Activated T-helper 2 cell treated with anti-CD3 and anti-CD28 coated beads, Interferon-gamma antibody, Interleukin-2, Interleukin-4, amounts not matched to agents 10 μg/mL and 5 μg/mL and 100 μg/mL, durations not matched to agents 14 hours and 24 hours and 36 hours (primary cell): Measurements from ENCODE around the gene UGT2B11. TPM values are rescaled to one million over a fixed set of nuclear protein-coding genes. Genes with fewer than 3 reads are reported as not detected.
"Not testable (repeated sequence)": the region's sequence is repeated elsewhere in the genome, so short reads cannot be mapped to it uniquely, and the experiment has no call there.

ENCODE experiments used
- DNase-seq: peaks from one replicate; pipeline ENCODE4 v3.0.0; 2021; ENCODE audit warnings: low spot score
- H3K27ac Mint-ChIP-seq: one replicate; pipeline ENCODE4 v1.8.0; 2021; ENCODE audit warnings: mixed read lengths
- H3K27me3 Mint-ChIP-seq: one replicate; pipeline ENCODE4 v1.8.0; 2021; ENCODE audit warnings: low read depth, mixed read lengths
- H3K36me3 Mint-ChIP-seq: one replicate; pipeline ENCODE4 v1.8.0; 2021; ENCODE audit warnings: low read depth, mixed read lengths
- H3K4me1 Mint-ChIP-seq: one replicate; pipeline ENCODE4 v1.8.0; 2021; ENCODE audit warnings: low read depth, mixed read lengths
- H3K4me3 Mint-ChIP-seq: one replicate; pipeline ENCODE4 v1.8.0; 2021; ENCODE audit warnings: low read depth, mild to moderate bottlenecking, moderate library complexity, mixed read lengths
- H3K9me3 Mint-ChIP-seq: one replicate; pipeline ENCODE4 v1.8.0; 2021; ENCODE audit warnings: mixed read lengths
- intact Hi-C: fragments of 100-400 bp; cut with micrococcal nuclease; formaldehyde crosslinking; loops from one replicate; pipeline ENCODE4 v1.15.1; 2023
- total RNA-seq: library from RNA; stranded (reverse); gene quantifications from 2 replicates; pipeline ENCODE4 v1.2.3, GENCODE V29; 2022

UGT2B11 gene
- total RNA-seq, 1 donor from 2014 or later: not detected

DNA sequence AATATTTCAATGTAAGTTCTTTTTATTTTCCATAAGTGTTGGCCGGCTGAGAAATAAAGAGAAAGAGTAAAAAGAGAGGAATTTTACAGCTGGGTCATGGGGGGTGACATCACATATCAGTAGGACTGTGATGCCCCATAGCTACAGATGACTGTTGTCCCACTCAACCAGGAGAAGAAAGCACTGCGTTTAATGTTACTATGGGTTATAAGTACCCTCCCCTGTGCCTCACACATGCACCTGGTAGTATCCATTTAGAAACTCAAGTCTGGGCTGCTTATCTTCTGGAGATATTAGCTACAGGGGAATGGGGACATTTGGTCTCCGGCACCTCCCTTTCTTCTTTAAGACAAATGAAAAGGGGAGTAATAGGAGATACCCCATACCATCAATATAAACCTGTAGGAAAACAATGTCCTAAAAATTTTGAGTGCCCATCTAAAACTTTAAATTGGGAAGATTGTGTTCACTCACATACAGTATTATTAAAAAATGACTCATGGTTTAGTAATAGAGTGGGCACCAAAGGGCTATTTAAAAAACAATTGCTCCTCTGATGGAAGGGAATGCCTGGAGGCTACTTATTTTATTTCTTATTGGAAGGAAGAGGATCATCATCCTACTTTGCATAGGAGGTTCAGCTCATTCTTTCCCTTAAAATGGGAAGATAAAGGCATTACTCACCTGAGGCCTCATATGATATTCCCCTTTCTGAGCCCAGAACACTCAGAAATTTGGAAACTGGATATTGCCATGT, 18.2 kb downstream of the UGT2B11 start:
- H3K27ac Mint-ChIP-seq: no peak overlapping the region
- H3K4me1 Mint-ChIP-seq: no peaks in the 10 kb centered on the region
- no peaks in the 10 kb centered on the region for H3K9me3 Mint-ChIP-seq
- DNase-seq: no peak
- H3K27me3 Mint-ChIP-seq: no peaks in the 10 kb centered on the region
- intact Hi-C loops: no loop called here
- no peak overlapping the region for H3K4me3 Mint-ChIP-seq
- H3K36me3 Mint-ChIP-seq: no peaks in the 10 kb centered on the region

DNA sequence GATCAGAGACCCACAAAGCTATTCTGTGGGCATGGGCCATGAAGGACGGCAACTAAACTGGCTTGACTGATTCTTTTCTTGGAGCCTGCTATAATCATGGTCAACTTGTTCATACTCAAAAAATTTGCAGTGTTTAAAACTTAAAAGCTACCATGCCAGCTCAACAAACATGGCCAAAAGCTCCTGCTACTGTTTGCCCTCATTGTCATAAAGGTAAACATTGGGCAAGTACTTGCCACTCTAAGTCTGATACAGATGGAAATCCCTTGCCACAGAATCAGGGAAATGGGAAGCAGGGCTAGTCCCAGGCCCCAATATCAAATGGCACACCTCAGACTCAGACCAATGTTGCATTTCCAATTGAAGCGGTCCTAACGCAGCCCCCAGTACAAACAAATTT, 20.4 kb downstream of the UGT2B11 start:
- Mint-ChIP-seq H3K27ac (no peak overlapping the region), H3K9me3 (no peaks in the 10 kb centered on the region), H3K4me3 (no peak overlapping the region), H3K27me3 (no peaks in the 10 kb centered on the region), H3K36me3 (no peaks in the 10 kb centered on the region), H3K4me1 (no peaks in the 10 kb centered on the region)
- intact Hi-C loops: no loop called here
- DNase-seq: no peak

DNA sequence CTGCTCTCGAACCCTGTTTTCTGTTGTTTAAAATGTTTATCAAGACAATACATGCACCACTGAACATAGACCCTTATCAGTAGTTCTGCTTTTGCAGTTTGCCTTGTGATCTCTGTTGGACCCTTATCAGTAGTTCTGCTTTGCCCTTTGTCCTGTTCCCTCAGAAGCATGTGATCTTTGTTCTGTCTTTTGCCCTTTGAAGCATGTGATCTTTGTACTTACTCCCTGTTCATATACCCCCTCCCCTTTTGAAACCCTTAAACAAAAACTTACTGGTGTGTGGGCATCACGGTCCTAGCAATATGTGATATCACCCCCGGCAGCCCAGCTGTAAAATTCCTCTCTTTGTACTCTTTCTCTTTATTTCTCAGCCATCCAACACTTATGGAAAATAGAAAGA, 22.6 kb downstream of the UGT2B11 start:
- H3K4me1 Mint-ChIP-seq, H3K27ac Mint-ChIP-seq, H3K9me3 Mint-ChIP-seq, H3K36me3 Mint-ChIP-seq, H3K27me3 Mint-ChIP-seq, intact Hi-C loops, DNase-seq, H3K4me3 Mint-ChIP-seq: not testable (repeated sequence)

DNA sequence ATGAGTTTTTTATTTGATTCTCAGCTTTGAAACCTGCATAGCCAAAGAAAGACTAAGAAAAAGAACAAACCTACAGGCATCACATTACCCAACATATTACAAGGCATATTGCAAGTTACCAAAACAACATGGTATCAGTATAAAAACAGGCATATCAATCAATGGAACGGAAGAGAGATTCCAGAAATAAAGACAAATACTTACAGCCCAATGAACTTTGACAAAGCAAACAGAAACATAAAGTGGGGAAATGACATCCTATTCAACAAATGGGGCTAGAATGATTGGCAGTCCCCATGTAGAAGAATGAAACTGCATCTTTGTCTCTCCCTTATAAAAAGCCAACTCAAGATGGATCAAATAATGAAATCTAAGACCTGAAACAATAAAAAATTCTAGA, 23.9 kb downstream of the UGT2B11 start:
- H3K27ac Mint-ChIP-seq, H3K9me3 Mint-ChIP-seq, H3K27me3 Mint-ChIP-seq, H3K4me3 Mint-ChIP-seq, H3K36me3 Mint-ChIP-seq, H3K4me1 Mint-ChIP-seq, intact Hi-C loops, DNase-seq: not testable (repeated sequence)

DNA sequence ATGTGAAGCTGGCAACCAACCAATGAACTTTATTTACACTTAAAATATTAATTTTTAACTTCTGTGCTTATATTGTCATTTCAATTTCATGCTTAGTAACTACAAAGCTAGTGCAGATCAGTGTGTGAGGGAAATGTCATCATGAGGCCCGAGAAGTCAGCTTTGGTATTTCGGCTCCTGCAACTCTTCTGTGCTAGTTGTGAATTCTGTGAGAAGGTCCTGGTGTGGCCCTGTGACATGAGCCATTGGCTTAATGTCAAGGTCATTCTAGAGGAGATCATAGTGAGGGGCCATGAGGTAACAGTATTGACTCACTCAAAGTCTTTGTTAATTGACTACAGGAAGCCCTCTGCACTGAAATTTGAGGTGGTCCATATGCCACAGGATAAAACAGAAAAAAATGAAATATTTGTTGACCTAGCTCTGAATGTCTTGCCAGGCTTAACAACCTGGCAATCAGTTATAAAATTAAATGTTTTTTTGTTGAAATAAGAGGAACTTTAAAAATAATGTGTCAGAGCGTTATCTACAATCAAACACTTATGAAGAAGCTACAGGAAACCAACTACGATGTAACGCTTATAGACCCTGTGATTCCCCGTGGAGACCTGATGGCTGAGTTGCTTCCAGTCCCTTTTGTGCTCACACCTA, 32.9 kb downstream of the UGT2B11 start:
- intact Hi-C loops, H3K9me3 Mint-ChIP-seq, H3K4me3 Mint-ChIP-seq, H3K27me3 Mint-ChIP-seq, H3K27ac Mint-ChIP-seq, H3K4me1 Mint-ChIP-seq, H3K36me3 Mint-ChIP-seq, DNase-seq: not testable (repeated sequence)

DNA sequence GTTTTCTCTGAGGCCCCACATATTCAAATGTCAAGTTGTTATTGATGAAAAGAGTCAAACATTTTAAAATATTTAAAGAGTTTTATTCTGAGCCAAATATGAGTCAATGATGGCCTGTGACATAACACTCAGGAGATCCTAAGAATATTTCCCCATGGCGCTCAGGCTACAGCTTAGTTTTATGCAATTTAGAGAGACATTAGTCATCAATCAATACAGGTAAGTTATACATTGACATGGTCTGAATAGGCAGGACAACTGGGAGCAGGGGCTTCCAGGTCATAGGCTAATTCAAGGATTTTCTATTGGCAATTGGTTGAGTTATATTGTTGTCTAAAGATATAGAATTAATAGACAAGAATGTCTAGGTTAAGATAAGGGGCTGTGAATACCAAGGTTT, 34.7 kb downstream of the UGT2B11 start:
- not testable (repeated sequence) for H3K27me3 Mint-ChIP-seq, H3K4me1 Mint-ChIP-seq, H3K4me3 Mint-ChIP-seq, H3K27ac Mint-ChIP-seq, DNase-seq, H3K36me3 Mint-ChIP-seq, H3K9me3 Mint-ChIP-seq
- intact Hi-C loops: loop anchor here (10.0 kb wide), 1 partner anchor 905 kb away; no protein-coding TSS in a partner anchor

DNA sequence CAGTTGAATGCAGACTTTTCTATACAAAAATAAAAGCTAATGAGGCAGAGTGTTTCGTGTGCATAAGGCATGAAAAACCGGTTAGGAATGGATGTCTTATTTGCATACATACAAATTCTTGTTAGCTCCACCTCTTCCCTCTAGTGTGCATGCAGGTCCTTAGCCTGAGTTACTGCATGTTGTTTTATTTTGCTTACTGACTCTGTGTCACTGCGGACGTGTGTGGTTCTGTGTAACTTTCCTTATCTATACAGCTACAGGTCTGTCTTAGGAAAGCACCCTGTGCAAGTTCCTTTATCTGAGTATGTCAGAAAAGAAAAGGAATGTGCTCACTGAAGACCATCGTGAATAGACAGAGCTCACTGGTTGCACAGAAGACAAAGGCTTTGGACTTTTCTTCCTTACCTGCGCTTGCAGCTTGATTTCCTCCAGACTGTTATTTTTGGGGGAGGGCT, 35.8 kb downstream of the UGT2B11 start:
- intact Hi-C loops: loop anchor here (10.0 kb wide), 1 partner anchor 904 kb away; no protein-coding TSS in a partner anchor

DNA sequence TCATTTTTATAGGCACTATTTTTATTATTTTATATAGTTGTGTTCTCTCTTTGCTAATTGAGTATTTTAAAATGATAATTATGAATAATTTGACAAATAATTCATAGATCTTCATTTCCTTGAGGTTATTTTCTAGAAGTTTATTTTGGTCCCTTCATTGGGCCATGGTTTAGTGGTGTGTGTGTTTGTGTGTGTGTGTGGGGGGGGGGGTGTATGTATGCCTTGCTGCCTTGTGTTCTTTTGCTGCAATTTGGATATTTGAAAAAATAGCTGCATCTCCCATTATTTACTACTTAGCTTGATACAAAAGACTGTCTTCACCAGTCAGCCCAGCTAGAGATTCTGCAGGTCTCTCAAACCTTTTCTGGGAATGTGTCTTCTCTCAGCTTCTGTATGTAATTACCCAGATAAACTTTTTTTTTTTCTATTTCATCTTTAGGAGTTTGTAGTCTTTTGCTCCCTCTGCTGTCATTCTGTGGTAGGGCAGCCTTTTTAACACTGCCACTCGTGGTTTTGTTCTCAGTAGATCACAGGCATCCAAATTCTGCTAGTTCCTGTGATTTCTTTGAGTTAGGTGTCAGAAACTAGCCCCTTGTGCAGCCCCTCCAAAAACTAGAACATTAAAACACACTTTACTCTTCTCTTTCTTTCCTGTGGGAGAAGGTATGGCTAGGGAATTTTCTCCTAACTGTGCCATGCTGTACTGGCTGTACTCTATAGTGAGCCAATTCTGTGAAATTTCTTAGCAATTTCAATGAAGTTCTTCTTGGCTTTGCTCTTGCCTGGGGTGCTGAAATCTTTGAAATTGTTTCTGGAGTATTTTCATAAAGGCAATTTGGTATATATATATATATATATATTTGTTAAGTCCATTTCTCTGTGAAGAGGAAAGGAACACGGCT, 44.1 kb downstream of the UGT2B11 start:
- H3K27ac Mint-ChIP-seq, H3K9me3 Mint-ChIP-seq, H3K4me3 Mint-ChIP-seq, H3K27me3 Mint-ChIP-seq, H3K4me1 Mint-ChIP-seq, DNase-seq, H3K36me3 Mint-ChIP-seq: not testable (repeated sequence)
- intact Hi-C loops: loop anchor here (10.0 kb wide), 1 partner anchor 896 kb away; no protein-coding TSS in a partner anchor

More for the DNA sequence above, 35.8 kb downstream of the UGT2B11 start:
- not testable (repeated sequence) for H3K9me3 Mint-ChIP-seq, DNase-seq, H3K4me3 Mint-ChIP-seq, H3K36me3 Mint-ChIP-seq, H3K27me3 Mint-ChIP-seq, H3K4me1 Mint-ChIP-seq, H3K27ac Mint-ChIP-seq

DNA sequence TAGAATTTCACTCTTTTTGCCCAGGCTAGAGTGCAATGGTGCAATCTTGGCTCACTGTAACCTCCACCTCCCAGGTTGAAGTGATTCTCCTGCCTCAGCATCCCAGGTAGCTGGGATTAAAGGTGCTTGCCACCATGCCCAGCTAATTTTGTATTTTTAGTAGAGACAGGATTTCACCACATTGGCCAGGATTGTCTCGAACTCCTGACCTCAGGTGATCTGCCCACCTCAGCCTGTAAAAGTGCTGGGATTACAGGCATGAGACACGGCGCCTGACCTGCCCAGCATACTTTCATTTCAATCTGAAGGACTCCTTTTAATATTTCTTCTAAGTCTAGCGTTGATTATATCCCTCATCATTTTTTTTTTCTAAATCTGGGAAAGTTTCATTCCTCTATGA, 45.4 kb downstream of the UGT2B11 start:
- H3K27me3 Mint-ChIP-seq, H3K9me3 Mint-ChIP-seq, H3K4me1 Mint-ChIP-seq, H3K4me3 Mint-ChIP-seq, H3K27ac Mint-ChIP-seq, DNase-seq, intact Hi-C loops, H3K36me3 Mint-ChIP-seq: not testable (repeated sequence)

DNA sequence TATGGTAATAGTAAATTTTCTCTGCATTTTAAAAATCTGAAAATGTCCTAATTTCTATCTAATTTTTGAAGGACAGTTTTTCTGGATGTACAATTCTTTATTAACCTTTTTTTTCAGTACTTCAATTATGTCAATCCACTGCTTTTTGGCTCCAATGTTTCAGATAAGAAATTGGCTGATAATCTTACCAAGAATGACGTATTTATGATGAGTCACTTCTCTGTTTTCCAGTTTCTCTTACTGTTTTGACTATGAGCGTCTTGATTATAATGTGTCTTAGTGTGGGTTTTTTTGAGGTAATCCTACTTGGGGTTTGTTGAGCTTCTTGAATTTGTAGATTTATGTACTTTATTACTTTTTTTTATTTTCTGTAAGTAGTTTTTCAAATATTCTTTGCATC, 47.2 kb downstream of the UGT2B11 start:
- Mint-ChIP-seq H3K27me3 (no peaks in the 10 kb centered on the region), H3K9me3 (no peaks in the 10 kb centered on the region), H3K36me3 (no peaks in the 10 kb centered on the region), H3K4me3 (no peak overlapping the region), H3K4me1 (no peaks in the 10 kb centered on the region), H3K27ac (no peak overlapping the region)
- DNase-seq: no peak
- intact Hi-C loops: no loop called here

DNA sequence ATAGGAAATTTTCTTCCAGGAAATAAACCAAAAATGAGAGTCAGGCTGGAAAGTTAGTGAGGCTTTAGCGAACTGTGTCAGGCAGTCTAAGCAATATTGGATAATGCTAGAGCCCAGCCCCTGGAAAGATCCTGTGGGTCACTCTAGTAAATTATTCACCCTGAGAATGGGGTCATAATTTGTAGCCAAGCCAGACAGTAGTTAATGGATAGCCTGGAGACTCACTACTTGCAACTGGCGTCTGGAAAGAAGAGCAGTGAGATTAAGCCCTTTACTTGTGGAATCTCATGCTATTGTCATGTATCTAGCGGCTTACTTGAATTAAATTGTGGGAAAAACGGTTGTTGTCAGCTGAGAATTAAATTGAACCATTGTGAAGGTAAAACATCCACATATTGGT, 48.2 kb downstream of the UGT2B11 start:
- H3K9me3 Mint-ChIP-seq, intact Hi-C loops, H3K27me3 Mint-ChIP-seq, H3K36me3 Mint-ChIP-seq, H3K4me3 Mint-ChIP-seq, H3K27ac Mint-ChIP-seq, H3K4me1 Mint-ChIP-seq, DNase-seq: not testable (repeated sequence)

DNA sequence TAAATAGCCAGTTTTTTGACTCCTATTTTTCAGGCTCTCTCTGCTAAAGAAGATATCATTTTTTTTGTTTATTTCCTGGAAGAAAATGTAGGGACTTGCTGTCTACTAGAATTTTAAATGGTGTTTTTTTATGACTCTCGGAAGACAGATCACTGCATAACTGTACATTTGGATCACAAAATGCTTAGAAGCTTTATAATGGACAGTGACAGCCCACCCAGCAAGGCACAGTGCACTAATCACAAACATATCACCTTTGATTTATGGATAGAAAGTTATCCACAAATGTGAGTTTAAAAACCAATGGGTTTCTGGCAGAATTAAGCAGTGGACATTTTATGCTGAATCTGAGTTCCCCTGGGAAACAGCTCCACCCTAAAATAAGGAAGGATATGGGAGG, 48.8 kb downstream of the UGT2B11 start:
- H3K4me3 Mint-ChIP-seq, H3K27ac Mint-ChIP-seq, intact Hi-C loops, H3K27me3 Mint-ChIP-seq, H3K9me3 Mint-ChIP-seq, H3K36me3 Mint-ChIP-seq, H3K4me1 Mint-ChIP-seq, DNase-seq: not testable (repeated sequence)

DNA sequence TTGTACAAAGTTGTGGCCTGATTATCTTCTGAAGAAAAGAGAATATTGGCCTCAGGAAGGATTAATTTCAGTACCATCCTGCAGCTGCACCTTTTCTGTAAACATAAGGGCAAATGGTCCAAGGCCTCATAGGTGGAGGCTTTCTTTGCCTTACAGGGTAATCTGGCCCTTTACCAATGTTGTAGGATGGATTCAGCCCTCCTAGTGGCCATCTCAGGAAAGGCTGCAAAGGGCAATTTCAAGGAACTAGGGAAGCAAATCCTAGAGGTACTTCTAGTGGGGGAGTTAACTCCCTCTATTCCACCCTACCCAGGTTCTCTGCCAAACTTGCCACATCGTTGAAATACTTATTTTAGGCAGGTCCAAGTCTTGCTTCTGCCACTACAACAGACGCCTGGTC, 57.6 kb downstream of the UGT2B11 start:
- intact Hi-C loops: no loop called here
- Mint-ChIP-seq H3K9me3 (no peaks in the 10 kb centered on the region), H3K36me3 (no peaks in the 10 kb centered on the region), H3K4me3 (no peak overlapping the region), H3K27ac (no peak overlapping the region), H3K4me1 (no peaks in the 10 kb centered on the region), H3K27me3 (no peaks in the 10 kb centered on the region)
- no peak for DNase-seq
